ENCODE results near the gene POMT1. TPM values are rescaled to one million over a fixed set of nuclear protein-coding genes. Genes with fewer than 3 reads are reported as not detected.

The POMT1 gene
- total RNA-seq, 1 donor from 2014 or later: 34.8 TPM

DNA sequence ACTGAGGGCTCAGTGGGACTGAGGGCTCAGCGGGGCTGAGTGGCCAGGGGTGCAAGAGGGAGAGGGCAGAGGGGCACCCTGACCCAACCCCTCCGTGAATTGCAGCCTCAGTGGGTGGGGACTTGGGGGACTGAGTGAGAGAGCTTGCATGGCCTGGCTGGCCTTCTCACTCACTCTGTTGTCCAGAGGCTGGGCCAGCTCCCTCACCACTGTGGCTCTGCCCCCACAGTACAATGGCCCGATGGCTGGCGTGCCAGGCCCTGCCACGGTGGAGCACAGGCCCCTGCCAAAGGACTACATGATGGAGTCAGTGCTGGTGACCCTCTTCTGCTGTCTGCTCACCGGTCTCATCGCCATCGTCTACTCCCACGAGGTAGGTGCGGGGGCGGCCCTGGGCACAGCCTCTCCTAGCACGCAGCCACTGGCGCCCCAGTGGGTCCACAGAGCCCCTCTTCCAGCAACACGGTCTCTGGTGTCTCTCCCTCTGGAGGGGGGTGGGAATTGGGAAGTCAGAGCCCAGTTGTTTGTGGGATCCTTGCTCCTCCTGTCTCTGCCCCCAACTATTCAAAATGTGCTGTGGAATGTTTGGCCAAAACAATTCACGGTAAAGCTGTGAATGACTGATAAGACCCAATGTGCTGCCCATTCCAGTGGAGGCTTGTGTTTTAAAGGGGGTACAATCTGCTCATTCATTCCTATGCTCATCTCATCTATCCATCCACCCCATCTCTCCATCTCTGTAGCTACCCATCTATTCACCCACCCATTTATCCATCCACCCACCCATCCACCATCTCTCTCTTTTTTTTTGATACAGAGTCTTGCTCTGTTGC lies 53.3 kb downstream of the POMT1 start:
- no peak overlapping the region for H3K4me3 Mint-ChIP-seq (ENCODE audit: unreplicated experiment)
- peaks cover 36% of the 10 kb centered on the region for H3K27me3 Mint-ChIP-seq (ENCODE audit: low read depth, unreplicated experiment)
- no peaks in the 10 kb centered on the region for H3K9me3 ChIP-seq (ENCODE audit: insufficient read depth, low read depth, low read length)
- no peaks in the 10 kb centered on the region for H3K36me3 ChIP-seq (ENCODE audit: insufficient read depth, low read length)
- H3K27ac Mint-ChIP-seq (ENCODE audit: unreplicated experiment): no peak overlapping the region
- no peaks in the 10 kb centered on the region for H3K4me1 ChIP-seq (ENCODE audit: insufficient read depth, low read length)
- H4K20me1 ChIP-seq (ENCODE audit: insufficient read depth, low read length): no peaks in the 10 kb centered on the region
- peaks cover 16% of the 10 kb centered on the region for H3K27me3 ChIP-seq (ENCODE audit: insufficient read depth, low read length)
- H3K4me2 ChIP-seq (ENCODE audit: low read length): no peak overlapping the region
- no peak overlapping the region for H3K9ac ChIP-seq (ENCODE audit: low read length)
- DNase-seq (ENCODE audit: low read depth) (no peak), FAIRE-seq (no peak)
- no peaks in the 10 kb centered on the region for H3K79me2 ChIP-seq (ENCODE audit: insufficient read depth, low read length)
- no peaks in the 10 kb centered on the region for H3K4me1 Mint-ChIP-seq (ENCODE audit: low read depth, unreplicated experiment)
- TF ChIP-seq CTCF (IDR thresholded peaks at IDR 0.05; ENCODE audit: insufficient read depth, low read depth, low read length): no peak
- TF ChIP-seq EZH2 (IDR thresholded peaks at IDR 0.05; ENCODE audit: insufficient read depth, low read length): no peak
- peaks cover 13% of the 10 kb centered on the region for H3K9me3 Mint-ChIP-seq (ENCODE audit: unreplicated experiment)
- H3K27ac ChIP-seq (ENCODE audit: low read depth, low read length): no peak overlapping the region
- H2AFZ ChIP-seq (ENCODE audit: low read depth, low read length): no peak overlapping the region
- H3K36me3 Mint-ChIP-seq (ENCODE audit: low read depth, unreplicated experiment): peaks cover 16% of the 10 kb centered on the region
- H3K4me3 ChIP-seq (ENCODE audit: insufficient read depth, low read depth, low read length): no peak overlapping the region

DNA sequence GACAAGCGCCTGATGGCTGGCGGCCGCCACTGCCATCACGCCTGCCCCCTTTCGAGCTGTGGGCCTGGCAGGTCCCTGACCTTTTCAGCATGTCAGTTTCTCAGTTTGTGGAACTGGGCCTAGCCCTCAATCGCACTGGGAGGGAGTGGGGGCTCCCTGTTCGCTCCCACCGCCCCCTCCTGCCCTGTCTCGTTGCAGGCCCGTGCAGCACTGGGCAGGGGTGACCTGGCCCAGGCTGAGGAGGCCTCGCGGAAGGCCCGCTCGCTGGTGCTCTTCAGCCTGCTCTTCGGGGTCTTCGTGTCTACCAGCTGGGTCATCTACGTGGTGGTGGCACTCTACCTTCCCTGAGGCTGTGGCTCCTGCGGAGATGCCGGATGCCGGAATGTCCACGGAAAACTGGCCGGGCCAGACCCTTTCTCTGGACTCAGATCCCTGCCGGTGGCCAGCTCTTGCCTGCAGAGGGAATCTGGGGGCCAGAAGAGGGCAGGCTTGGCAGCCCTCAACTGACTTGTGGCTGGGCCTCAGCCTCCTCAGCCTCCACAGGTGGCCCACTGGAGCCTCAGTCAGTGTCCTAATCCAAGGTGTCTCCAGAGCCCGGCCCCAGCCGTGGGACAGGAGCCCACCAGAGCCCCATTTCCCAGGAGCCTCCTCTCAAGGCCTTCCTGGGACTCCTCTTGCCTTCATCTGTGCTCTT lies 55.3 kb downstream of the POMT1 start:
- FAIRE-seq (no peak), DNase-seq (ENCODE audit: low read depth) (no peak)
- Histone ChIP-seq H3K27me3 (ENCODE audit: insufficient read depth, low read length) (peaks cover 10% of the 10 kb centered on the region), H3K79me2 (ENCODE audit: insufficient read depth, low read length) (no peaks in the 10 kb centered on the region), H3K9ac (ENCODE audit: low read length) (no peak overlapping the region), H3K27ac (ENCODE audit: low read depth, low read length) (no peak overlapping the region), H3K4me1 (ENCODE audit: insufficient read depth, low read length) (no peaks in the 10 kb centered on the region), H3K9me3 (ENCODE audit: insufficient read depth, low read depth, low read length) (no peaks in the 10 kb centered on the region), H4K20me1 (ENCODE audit: insufficient read depth, low read length) (no peaks in the 10 kb centered on the region), H3K4me2 (ENCODE audit: low read length) (no peak overlapping the region), H3K36me3 (ENCODE audit: insufficient read depth, low read length) (no peaks in the 10 kb centered on the region), H3K4me3 (ENCODE audit: insufficient read depth, low read depth, low read length) (no peak overlapping the region), H2AFZ (ENCODE audit: low read depth, low read length) (no peak overlapping the region)
- TF ChIP-seq CTCF (IDR thresholded peaks at IDR 0.05; ENCODE audit: insufficient read depth, low read depth, low read length) (no peak), EZH2 (IDR thresholded peaks at IDR 0.05; ENCODE audit: insufficient read depth, low read length) (no peak)
- peaks cover 7% of the 10 kb centered on the region for H3K4me1 Mint-ChIP-seq (ENCODE audit: low read depth, unreplicated experiment)
- H3K4me3 Mint-ChIP-seq (ENCODE audit: unreplicated experiment): no peak overlapping the region
- H3K27ac Mint-ChIP-seq (ENCODE audit: unreplicated experiment): no peak overlapping the region
- peaks cover 12% of the 10 kb centered on the region for H3K36me3 Mint-ChIP-seq (ENCODE audit: low read depth, unreplicated experiment)
- H3K27me3 Mint-ChIP-seq (ENCODE audit: low read depth, unreplicated experiment): peaks cover 30% of the 10 kb centered on the region
- peaks cover 14% of the 10 kb centered on the region for H3K9me3 Mint-ChIP-seq (ENCODE audit: unreplicated experiment)
